NCI-H226 (cell line): Measurements from ENCODE around the gene TMEM117.
A peak's percentile ranks its signal among the peaks of the same experiment; 100 is the strongest.
"Not testable (repeated sequence)": the region's sequence is repeated elsewhere in the genome, so short reads cannot be mapped to it uniquely, and the experiment has no call there.

Experiments used
- DNase-seq: peaks from one replicate; pipeline ENCODE4 v3.0.0-alpha.2; 2015

TMEM117 gene

DNA sequence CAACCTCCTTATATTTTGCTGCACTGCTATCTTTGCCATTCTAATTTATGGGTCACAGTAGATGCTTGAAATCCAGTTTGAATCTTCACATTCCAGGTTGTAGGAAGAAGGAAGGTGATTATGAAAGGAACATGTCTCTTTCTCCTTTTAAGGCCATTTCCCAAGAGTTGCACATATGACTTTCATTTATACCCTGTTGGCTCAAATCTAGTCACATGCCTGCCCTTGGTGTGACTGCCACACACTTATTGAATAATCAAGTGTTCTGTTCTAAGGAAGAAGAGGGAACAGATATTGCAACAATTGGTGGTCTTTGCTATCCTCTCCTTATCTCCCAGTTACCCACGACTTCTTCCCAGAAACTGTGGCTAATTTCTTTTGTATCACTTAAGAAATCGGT is 404.3 kb downstream of the TMEM117 start:
- DNase-seq = no peak

GRCh38 chr12:44245932-44246331 is 410.1 kb downstream of the TMEM117 start:
- DNase-seq = no peak

DNA sequence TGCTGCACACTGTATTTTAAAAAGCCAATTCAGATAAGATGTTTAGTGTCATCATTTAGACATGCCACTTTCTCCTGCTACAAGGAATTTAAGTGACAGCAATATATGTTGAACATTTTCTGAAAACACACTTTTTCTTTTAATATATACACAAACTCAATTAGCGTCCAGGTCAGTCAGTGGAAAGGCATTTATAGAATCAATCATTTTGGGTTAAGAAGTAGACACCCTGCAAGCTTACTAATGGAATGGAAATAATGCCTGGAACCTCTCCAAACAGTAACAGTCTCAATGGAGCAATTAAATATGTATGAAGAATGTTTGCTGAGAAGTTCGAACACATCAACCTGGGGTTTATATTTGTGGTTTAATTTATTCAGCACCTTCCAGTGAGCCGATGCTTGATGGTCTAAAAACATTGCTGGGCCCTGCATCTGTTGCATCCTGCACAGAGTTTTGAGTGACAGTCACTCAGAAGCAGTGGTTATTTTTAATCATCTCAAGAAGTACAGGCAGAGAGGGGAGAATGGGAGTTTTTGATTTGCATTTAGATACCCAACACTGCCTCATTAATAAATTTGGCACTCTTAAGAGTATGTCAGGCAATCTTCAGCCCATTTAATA is 410.7 kb downstream of the TMEM117 start:
- DNase-seq = no peak

GRCh38 chr12:44247588-44247987 is 411.7 kb downstream of the TMEM117 start:
- DNase-seq = no peak

DNA sequence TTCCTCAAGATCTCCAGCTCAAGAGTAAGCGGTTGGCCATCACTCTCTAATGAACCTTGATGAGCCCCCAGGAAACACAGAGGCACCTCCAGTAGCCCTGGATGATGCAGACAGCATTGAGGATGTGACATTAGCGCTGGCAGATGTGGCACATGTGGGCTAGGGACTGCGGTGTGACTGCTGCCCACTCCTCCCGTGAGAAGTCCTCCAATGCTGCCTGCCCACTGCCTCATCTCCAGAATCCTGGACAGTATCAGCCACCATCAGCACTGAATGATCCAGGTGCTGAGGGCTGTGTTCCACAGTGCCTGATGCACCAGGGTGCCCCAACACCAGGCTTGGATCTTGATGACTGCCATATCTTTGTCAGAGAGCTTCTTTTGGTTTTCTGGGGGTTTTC is 412.6 kb downstream of the TMEM117 start:
- DNase-seq = no peak

DNA sequence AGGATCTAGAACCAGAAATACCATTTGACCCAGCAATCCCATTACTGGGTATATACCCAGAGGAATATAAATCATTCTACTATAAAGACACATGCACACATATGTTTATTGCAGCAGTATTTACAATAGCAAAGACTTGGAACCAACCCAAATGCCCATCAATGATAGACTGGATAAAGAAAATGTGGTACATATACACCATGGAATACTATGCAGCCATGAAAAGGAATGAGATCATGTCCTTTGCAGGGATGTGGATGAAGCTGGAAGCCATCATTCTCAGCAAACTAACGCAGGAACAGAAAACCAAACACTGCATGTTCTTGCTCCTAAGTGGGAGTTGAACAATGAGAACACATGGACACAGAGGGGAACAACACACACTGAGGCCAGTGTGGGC is 414.6 kb downstream of the TMEM117 start:
- DNase-seq = not testable (repeated sequence)

DNA sequence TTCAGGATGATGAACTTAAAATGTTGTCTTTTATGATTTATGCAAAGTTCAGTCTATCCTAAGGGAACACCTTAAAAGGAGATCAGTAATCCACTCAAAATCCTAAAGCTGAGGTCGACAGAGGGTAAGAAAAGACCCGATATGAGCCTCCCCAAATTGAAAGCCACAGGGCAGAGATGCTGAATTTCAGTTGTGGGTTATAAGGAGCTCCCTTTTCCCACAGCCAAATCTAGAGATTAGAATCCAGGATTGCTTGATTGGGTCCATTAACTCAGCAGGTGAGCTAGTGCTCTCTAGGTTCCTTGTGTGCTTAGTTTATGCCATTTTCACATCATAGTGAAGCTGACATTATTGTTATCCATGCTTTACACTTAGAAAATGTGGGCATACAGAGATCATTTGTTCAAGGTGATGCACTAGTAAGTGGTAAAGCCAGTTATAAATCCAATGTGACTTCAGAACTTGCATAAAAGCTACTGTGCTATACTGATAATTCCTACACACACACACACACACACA is 417.5 kb downstream of the TMEM117 start:
- DNase-seq = no peak

DNA sequence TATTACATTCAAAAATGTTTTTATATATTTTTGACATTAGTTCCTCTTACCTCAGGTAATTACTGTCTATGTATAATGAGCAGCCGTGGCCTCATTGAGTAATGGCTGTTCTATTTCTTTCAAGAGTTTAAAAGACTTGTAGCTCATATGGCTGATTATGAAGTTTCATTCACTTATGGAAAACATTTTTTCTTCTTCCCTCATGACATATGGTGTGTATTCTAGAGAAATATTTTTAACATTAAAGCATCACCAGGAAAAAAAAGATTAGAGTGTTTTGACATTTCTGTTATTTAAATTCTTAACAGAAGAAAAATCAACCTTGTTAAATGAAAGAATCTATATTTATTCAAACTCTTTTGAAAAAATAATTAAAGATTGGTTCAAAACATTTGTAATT is 422.4 kb downstream of the TMEM117 start:
- no peak for DNase-seq

- DNase-seq = no peak
Measured at GRCh38 chr12:44259890-44260289, 424.0 kb downstream of the TMEM117 start.

DNA sequence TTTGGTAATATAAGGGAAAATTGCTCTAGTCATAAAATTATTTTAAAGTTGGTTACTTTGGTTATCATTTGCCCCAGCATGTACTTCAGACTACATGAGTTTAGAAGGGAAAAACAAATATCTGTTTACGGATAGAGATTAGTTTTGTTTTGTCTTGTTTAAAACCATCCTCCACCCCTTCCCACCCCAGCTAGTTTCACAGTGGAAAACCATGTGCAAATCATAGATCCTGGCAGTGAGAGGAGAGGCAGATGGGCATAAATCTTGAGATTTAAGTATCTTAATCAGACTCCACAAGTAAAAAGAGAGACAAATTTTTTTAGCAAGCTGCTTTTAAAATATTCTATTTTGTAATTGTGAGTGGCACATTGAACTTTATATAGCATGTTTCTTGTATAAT is 424.7 kb downstream of the TMEM117 start:
- no peak for DNase-seq

GRCh38 chr12:44285321-44285960 is 449.6 kb downstream of the TMEM117 start:
- DNase-seq = no peak

DNA sequence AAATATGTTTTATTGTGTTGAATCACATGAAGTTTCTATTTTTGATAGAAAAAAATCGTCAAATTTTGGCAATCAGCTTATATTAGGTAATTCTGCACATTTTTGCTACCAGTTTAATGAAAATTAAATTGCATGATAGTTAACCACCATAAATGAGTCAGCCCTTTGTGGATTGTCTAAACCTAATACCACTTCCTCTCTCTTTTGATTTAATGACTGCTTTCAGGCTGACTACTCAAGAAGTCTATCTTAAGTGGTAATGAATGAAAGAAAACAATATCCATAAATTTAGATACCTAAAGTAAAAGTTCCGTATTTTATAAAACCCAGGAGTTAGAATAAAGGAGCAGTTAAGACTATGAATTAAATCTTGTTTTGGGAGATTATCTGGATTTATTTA is 450.5 kb downstream of the TMEM117 start:
- DNase-seq = peak; percentile 38

DNA sequence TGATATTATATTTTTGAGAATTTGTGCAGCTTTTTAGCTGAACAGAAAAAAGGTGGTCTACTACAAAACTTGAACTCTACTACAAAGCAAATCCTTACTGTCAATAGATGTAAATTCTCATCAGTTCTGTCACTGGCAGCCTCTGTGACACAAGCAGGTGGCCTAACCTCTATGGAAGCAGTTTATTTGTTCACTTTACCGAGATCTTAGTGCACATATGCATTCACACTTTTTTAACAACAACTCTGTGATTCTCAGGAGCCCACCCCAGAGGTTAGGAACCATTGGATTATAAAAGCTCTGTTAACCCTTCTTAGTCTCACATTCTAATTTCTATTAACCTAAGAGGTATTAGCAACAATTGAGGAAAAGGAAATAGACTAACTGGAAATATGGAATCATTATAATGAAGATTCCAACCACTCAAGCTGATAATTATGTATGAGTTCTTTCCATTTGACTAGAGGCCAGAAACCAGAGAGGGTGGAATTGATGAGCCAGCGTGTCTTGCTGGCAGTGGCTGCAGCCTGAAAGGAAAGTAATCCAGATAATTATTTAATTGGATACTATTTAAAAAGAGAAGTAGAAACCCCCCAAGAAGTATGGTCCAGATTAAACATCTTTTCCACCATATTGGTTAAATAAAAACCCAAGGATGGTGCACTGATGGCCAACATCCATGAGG is 451.1 kb downstream of the TMEM117 start:
- DNase-seq = no peak

DNA sequence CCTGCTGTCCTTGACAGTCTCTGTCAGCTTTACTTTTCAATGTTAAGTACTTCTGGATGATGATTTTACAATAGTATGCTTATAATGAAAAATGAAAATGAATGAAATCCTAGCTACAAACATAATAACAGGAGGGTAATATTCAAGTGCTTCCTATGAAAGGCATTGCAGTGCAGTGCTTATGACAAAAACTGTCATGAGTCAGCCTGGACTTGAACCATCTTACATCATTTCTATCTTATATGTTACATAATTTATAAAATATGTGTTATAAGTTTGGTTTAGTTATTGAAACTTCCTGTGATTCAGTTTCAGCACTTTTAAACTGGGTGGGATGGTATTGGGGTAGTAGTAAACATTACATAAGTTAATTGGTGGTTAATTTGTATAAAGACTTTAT is 451.7 kb downstream of the TMEM117 start:
- DNase-seq = peak; percentile 12

- DNase-seq = no peak
Measured at GRCh38 chr12:44294649-44295048, 458.8 kb downstream of the TMEM117 start.

DNA sequence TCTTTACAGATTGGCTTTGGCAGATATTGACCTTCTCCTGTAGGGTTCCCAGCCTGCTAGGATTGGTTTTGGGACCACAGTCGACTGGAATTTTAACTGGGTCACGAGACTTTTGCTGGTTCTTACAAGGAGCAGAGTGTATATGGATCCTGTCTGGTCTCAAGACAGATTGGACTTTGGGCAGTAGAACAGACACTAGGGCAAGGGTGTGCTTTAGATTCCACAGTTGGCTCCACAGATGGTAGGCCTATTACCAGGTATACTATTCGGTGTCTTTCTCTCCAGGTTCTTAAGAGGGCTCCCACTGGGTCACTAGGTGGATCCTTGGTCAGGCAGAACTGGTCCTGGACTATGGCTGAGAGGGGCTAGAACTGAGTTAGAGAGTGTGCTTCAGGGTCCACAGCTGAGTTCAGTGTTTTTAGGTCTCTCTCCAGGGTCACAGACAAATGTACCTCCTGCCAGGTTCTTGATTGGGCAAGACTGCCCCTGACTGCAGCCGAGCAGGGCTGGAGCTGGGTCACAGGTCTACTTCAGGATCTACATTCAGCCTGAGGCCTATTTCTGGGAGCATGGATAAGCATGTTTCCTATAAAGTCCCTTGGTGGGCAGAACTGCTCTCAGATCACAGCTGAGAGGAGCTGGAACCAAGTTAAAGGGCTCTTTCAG is 460.2 kb downstream of the TMEM117 start:
- DNase-seq = no peak

DNA sequence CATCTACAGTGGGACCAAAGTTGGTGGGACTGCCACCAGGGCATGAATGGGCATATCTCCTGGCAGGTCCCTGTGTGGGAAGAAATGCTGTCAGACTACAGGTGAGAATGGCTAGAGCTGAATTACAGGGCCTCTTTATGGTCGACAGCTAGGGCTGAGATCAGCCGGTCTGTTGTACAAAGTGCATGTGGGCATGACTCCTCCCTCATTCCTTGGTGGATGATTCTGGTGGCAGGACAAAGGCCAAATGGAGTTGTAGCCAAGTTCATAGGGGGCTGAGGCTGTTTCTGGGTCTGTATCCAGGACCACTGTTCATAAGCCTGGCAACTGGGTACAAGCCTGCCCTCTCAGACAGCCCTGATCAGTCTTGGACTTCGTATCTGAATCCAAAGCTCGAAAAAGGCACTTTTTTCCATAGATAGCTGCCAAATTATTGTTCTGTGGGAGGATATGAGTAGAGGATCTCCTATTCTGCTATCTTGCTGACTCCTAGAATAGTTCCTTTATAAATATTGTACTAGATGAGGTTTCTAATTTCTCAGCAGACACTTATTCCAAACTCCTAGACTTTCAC is 460.8 kb downstream of the TMEM117 start:
- DNase-seq = no peak

DNA sequence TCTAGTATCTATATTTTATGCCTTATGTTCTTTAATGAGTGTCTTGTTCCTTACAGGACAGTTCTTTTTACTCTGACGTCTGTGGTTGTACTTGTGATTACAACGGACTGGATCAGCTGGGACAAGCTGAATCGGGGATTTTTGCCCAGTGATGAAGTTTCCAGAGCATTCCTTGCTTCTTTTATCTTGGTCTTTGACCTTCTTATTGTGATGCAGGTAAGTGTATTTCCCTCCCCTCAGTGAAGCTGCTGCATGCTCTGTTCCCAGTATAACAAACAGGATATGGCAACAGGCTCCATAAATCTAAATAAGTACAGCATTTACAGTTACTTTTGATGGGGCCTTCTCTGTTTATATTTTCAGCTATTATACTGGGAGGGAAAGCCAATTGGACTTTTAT is 463.6 kb downstream of the TMEM117 start:
- no peak for DNase-seq

GRCh38 chr12:44307506-44308168 is 471.8 kb downstream of the TMEM117 start:
- DNase-seq = no peak

DNA sequence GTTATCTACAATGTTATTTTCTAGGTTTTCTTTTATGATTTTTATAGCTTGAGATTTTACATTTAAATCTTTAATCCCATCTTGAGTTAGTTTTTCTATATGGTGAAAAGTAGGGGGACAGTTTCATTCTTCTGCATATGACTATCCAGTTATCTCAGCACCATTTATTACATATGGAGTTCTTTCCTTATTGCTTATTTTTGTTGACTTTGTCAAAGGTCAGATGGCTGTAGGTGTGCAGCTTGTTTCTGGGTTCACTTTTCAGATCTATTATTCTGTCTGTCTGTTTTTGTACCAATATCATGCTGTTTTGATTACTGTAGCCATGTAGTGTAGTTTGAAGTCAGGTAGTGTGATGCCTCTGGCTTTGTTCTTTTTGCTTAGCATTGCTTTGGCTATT is 477.3 kb downstream of the TMEM117 start:
- no peak for DNase-seq

- no peak for DNase-seq
Measured at GRCh38 chr12:44314007-44314500, 478.2 kb downstream of the TMEM117 start.

DNA sequence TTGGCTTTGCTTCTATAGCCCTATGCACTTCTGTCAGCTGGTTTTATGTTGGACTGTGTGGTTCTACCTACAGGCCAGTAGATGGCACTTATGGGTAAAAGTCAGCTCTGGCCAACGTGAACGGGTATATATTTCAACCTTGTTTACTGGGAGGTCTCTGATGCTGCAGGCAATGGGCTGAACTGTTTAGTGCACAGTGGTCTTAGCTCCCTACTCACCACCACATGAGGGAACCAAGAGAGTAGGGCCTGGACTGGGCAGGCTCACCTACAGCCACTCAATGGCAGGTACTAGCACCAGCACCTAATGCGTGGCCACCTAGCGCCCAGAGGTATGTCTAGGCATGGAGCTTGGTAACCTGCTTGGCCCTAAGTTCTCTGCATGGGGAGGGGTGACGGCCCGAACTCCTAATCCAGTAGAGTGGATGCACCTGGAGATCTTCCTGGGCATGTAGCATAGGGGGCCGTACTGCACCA is 481.8 kb downstream of the TMEM117 start:
- peak; percentile 16 for DNase-seq
